GM19043 (cell line): ENCODE data around the gene STAC2.
"Not testable (repeated sequence)": the region's sequence is repeated elsewhere in the genome, so short reads cannot be mapped to it uniquely, and the experiment has no call there.

Source experiments
- ATAC-seq: cut with Tn5 transposase; IDR thresholded peaks from one replicate; pipeline ENCODE4 v1.9.1; 2021; ENCODE audit warnings: low read depth; ENCODE audit not compliant: unreplicated experiment

The STAC2 gene

GRCh38 chr17:39193346-39193745, 32.4 kb downstream of the STAC2 start:
- ATAC-seq: no peak

GRCh38 chr17:39192901-39193300, 32.8 kb downstream of the STAC2 start:
- ATAC-seq: no peak

GRCh38 chr17:39191750-39192510, 33.8 kb downstream of the STAC2 start:
- no peak for ATAC-seq

- ATAC-seq: no peak
Observed at GRCh38 chr17:39187152-39187830, 38.5 kb downstream of the STAC2 start.

- ATAC-seq: no peak
Observed at GRCh38 chr17:39186481-39187002, 39.2 kb downstream of the STAC2 start.

- no peak for ATAC-seq
Observed at GRCh38 chr17:39183720-39184119, 42.0 kb downstream of the STAC2 start.

- no peak for ATAC-seq
Observed at GRCh38 chr17:39183045-39183444, 42.7 kb downstream of the STAC2 start.

- ATAC-seq: no peak
Observed at GRCh38 chr17:39181303-39181702, 44.4 kb downstream of the STAC2 start.

- ATAC-seq: no peak
Observed at GRCh38 chr17:39178536-39178935, 47.2 kb downstream of the STAC2 start.

- ATAC-seq: no peak
Observed at GRCh38 chr17:39177256-39177655, 48.5 kb downstream of the STAC2 start.

GRCh38 chr17:39175695-39176093, 50.1 kb downstream of the STAC2 start:
- no peak for ATAC-seq

- ATAC-seq: no peak
Observed at GRCh38 chr17:39174920-39175694, 50.6 kb downstream of the STAC2 start.

GRCh38 chr17:39173526-39174274, 52.0 kb downstream of the STAC2 start:
- ATAC-seq: no peak

- ATAC-seq: no peak
Observed at GRCh38 chr17:39173080-39173479, 52.7 kb downstream of the STAC2 start.

GRCh38 chr17:39171933-39172332, 53.8 kb downstream of the STAC2 start:
- no peak for ATAC-seq

- no peak for ATAC-seq
Observed at GRCh38 chr17:39170558-39170957, 55.2 kb downstream of the STAC2 start.

- no peak for ATAC-seq
Observed at GRCh38 chr17:39170109-39170508, 55.6 kb downstream of the STAC2 start.

GRCh38 chr17:39169518-39169917, 56.2 kb downstream of the STAC2 start:
- ATAC-seq: no peak

GRCh38 chr17:39169101-39169500, 56.6 kb downstream of the STAC2 start:
- ATAC-seq: no peak

GRCh38 chr17:39168503-39168902, 57.2 kb downstream of the STAC2 start:
- not testable (repeated sequence) for ATAC-seq
